Pancreas (tissue), 10 donors: ENCODE measurements around the gene BRCA2. TPM values are rescaled to one million over a fixed set of nuclear protein-coding genes. Genes with fewer than 3 reads are reported as not detected.

Source experiments
- ATAC-seq, 4 donors: fragments of 200-7000 bp; cut with Tn5 transposase; one replicate each; pipeline versions ENCODE4 v1.8.0 to v1.9.1; 2020; ENCODE audit warnings: mild to moderate bottlenecking in 4 of 4, moderate library complexity in 4 of 4
- DNase-seq, 6 donors: peaks; one replicate each; pipeline ENCODE4 v3.0.0-alpha.2; 2020
- FAIRE-seq: peaks from 2 replicates; lab custom pipeline; 2012; peaks lifted over from hg19 to GRCh38; lab: Jason Lieb, UNC
- H3K27ac ChIP-seq, 4 donors: fragments of 200-600 bp; sonication (generic); 1 replicate in 3 of 4; 2 replicates in 1 of 4; pipeline versions ENCODE4 v1.5.0 to v1.8.0; 2020
- H3K27me3 ChIP-seq, 4 donors: fragments of 200-600 bp; one replicate each; pipeline ENCODE4 v1.8.0; 2021
- H3K36me3 ChIP-seq, 3 donors: fragments of 200-600 bp; sonication (generic) in 1 of 3; one replicate each; pipeline versions ENCODE4 v1.5.0 to v1.8.0; 2020 to 2021
- H3K4me1 ChIP-seq, 3 donors: fragments of 200-600 bp; one replicate each; pipeline ENCODE4 v1.8.0; 2021
- H3K4me3 ChIP-seq, 4 donors: fragments of 200-600 bp; sonication (generic) in 2 of 4; one replicate each; pipeline versions ENCODE4 v1.5.0 to v1.8.0; 2020 to 2021
- H3K9me3 ChIP-seq, 4 donors: fragments of 200-600 bp; one replicate each; pipeline ENCODE4 v1.8.0; 2021
- WGBS, 2 donors: extraction: QIAGEN DNeasy Blood & Tissue Kit; methylation state at CpG; one replicate each; pipeline ENCODE4 v1.1.7; 2013; 5-methylcytosine and 5-hydroxymethylcytosine counted together
- intact Hi-C, 3 donors: fragments of 100-400 bp; cut with DNase I; formaldehyde crosslinking; loops; one replicate each; pipeline versions ENCODE4 v1.11.1 to v1.14.2; 2022
- polyA plus RNA-seq, 2 donors: library from polyadenylated mRNA; stranded (reverse); fragments of 200-250 nt; gene quantifications; one replicate each; pipeline ENCODE4 v1.2.3, GENCODE V29; 2013
- total RNA-seq, 6 donors: library from RNA; stranded (reverse); fragmentation: NEBNext Ultra II Directional in 4 of 6; extraction: Animal tissue kit (Norgen Biotek cat#: 25700) in 4 of 6; gene quantifications; one replicate each; pipeline versions ENCODE4 v1.2.1 to v1.2.4, GENCODE V29; 2021 to 2023
- TF ChIP-seq, protein P1 (sequence below), 4 donors: fragments of 200-600 bp; sonication (generic) in 3 of 4; IDR thresholded peaks; one replicate each; pipeline versions ENCODE4 v1.5.0 to v1.8.0; 2021; ENCODE audit warnings: antibody characterized with exemption in 4 of 4
- donor health status: healthy with polysubstance abuse.
- donor health status: DM: no; HTN: no; CAD: no; lungs with moderate emphysema.
- donor health status: DM: no; HTN: no; CAD: no.
- donor health status: control.
- donor health status: control.
- donor health status: Bipolar disorder and iron deficiency.
- donor health status: DM: yes; HTN: yes; CAD: no.
- donor health status: DM: no; HTN: no; CAD: no.
- donor health status: DM: no; HTN: no; CAD: no.
- donor health status: DM: yes; HTN: yes; CAD: no.

BRCA2 gene
- total and polyA plus RNA-seq, 8 donors, result 0.07 to 1.4 (median 0.76) TPM

DNA sequence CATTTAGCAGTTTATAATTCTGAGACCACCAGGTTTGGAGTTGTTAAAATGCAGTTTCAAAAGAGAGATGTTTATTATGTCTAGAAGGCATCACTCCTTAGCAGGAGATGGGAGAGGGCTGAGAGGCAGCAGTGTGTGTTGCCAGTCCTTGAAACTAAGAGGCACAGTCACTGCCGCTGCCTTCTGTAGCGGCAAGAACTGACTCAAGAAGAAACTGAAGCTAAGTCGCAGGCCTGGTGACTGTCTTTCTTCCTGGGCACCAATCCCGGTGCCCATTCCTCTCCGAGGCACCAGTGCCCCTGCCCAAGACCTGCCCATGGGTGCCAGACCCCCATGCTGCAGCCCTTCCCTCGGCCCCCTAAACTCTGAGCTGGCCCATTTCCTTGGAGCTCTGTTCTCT is 92.5 kb downstream of the BRCA2 start:
- Histone ChIP-seq H3K4me3 (no peak overlapping the region), H3K4me1 (no peaks in the 10 kb centered on the region), H3K9me3 (no peaks in the 10 kb centered on the region), H3K27me3 (no peaks in the 10 kb centered on the region), H3K36me3 (peaks cover 0 to 4% (median 0%) of the 10 kb centered on the region in 3 donors), H3K27ac (no peak overlapping the region)
- 94 to 100% methylated on average over 6 of the region's 6 CpGs for whole genome bisulfite sequencing, 2 donors
- TF ChIP-seq, protein P1, sequence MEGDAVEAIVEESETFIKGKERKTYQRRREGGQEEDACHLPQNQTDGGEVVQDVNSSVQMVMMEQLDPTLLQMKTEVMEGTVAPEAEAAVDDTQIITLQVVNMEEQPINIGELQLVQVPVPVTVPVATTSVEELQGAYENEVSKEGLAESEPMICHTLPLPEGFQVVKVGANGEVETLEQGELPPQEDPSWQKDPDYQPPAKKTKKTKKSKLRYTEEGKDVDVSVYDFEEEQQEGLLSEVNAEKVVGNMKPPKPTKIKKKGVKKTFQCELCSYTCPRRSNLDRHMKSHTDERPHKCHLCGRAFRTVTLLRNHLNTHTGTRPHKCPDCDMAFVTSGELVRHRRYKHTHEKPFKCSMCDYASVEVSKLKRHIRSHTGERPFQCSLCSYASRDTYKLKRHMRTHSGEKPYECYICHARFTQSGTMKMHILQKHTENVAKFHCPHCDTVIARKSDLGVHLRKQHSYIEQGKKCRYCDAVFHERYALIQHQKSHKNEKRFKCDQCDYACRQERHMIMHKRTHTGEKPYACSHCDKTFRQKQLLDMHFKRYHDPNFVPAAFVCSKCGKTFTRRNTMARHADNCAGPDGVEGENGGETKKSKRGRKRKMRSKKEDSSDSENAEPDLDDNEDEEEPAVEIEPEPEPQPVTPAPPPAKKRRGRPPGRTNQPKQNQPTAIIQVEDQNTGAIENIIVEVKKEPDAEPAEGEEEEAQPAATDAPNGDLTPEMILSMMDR (IDR thresholded peaks at IDR 0.05), result no peak
- ATAC-seq (no peak), FAIRE-seq (no peak), DNase-seq (no peak)
- intact Hi-C loops, result no loop called here

DNA sequence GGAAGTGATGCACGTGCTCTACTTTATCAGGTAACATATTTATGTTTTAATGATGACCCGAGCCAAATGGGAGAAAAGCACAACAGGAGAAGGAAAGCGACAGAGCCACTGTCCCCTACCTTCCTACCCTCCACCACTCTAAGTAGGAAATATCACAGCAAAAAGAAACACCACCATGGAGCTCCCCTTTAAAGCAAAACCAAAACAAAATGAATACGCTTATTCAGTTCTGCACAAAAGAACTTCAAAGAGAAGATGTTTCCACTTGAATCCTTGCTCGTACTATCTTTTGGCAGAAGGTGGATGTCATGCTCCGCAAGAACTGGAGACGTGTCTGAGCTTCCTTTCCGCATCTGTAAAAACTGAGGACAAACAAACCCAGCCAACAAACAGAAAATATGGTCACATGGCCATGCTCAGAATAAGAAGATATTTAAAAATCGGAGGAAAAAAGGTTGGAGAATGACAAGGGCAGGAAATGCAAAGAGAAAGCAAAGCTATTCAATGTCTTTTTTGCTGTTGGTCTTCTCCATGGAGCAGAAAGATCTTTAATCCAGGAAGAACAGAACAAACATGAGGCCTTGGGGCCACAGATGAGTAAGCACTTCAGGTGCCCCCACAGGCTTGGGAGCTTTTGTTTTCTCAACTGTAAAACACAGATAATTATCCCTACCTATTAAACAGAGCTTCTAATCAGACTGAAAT is 93.1 kb downstream of the BRCA2 start:
- no peaks in the 10 kb centered on the region for H3K27me3 ChIP-seq
- H3K9me3 ChIP-seq, result no peaks in the 10 kb centered on the region
- no peak overlapping the region for H3K27ac ChIP-seq
- no peak for FAIRE-seq
- intact Hi-C loops, result no loop called here
- peaks cover 0 to 4% (median 0%) of the 10 kb centered on the region in 3 donors for H3K36me3 ChIP-seq
- peak in 1 of 4 donors; percentile 35 for ATAC-seq
- TF ChIP-seq, protein P1 (IDR thresholded peaks at IDR 0.05), result no peak
- WGBS, 2 donors, result 94 to 97% methylated on average over 9 of the region's 9 CpGs
- H3K4me1 ChIP-seq, result no peaks in the 10 kb centered on the region
- H3K4me3 ChIP-seq, result no peak overlapping the region
- DNase-seq, result no peak

DNA sequence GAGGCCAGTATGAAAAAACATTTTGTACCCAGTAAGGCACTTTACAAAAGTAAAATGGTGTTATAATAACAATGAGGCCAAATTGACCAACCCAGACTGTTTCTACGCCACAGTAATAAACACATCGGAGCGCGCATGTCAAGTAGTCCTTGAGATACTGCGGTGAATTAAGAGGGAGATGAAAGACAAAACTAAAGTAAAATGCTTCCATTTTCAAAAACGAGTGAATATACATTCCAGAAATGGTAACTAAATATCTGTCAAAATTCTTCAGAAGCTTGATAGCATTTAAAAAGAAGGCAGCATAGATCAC is 93.6 kb downstream of the BRCA2 start:
- FAIRE-seq (no peak), DNase-seq (no peak), ATAC-seq (peak in 1 of 4 donors; percentile 22)
- Histone ChIP-seq H3K36me3 (peaks cover 0 to 4% (median 0%) of the 10 kb centered on the region in 3 donors), H3K27me3 (no peaks in the 10 kb centered on the region), H3K4me3 (no peak overlapping the region), H3K9me3 (no peaks in the 10 kb centered on the region), H3K4me1 (no peaks in the 10 kb centered on the region), H3K27ac (no peak overlapping the region)
- TF ChIP-seq, protein P1 (IDR thresholded peaks at IDR 0.05), result no peak
- WGBS, 2 donors, result 88 to 92% methylated on average over 6 of the region's 6 CpGs
- intact Hi-C loops, result no loop called here

DNA sequence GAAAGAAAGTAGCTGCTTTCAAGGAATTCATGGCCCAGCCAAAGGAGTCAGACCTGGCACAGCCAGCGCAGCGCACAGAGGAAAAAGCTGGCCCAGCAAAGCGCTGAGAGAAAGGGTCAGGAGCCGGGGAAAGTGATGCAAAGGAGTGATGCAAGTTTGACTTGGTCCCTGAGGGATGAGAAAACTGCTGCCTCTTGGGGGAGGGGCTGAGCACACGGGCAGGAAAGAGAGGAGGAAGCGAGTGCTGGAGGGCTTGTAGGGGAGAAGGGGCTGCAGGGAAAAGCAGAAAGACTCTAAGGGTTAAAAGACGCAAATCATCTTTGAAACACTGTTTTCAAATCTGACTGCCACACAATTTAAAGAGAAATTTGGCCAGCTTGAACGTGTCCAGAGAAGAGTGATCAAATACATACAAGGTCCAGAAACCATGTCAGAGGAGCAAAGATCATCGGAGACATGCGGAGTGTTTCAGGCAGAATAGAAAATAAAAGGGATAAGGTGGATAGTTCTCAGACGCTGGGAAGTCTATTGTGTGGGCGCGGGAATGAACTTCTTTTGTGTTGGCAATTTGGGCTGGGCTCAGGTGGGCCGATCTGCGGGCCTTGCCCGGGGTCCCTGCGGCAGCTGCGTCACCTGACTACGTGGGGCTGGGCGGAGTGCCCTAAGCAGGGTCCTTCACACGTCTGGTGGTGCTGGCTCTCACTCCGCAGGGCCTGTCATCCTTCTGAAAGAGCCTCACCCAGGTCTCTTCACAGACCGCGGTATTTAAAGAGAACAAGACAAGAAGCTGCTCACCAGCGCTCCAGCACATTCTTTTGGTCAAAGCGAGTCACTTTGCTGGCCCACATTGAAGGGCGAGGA is 94.5 kb downstream of the BRCA2 start:
- ATAC-seq, result peak in 3 of 4 donors; percentile 42 to 72 (median 63)
- Histone ChIP-seq H3K27me3 (no peaks in the 10 kb centered on the region), H3K27ac (no peak overlapping the region), H3K36me3 (peaks cover 0 to 4% (median 0%) of the 10 kb centered on the region in 3 donors), H3K4me3 (no peak overlapping the region), H3K9me3 (no peaks in the 10 kb centered on the region), H3K4me1 (no peaks in the 10 kb centered on the region)
- FAIRE-seq, result no peak
- 81 to 84% methylated on average over 27 of the region's 27 CpGs for WGBS, 2 donors
- TF ChIP-seq, protein P1 (IDR thresholded peaks at IDR 0.05), result no peak
- intact Hi-C loops, result no loop called here
- no peak for DNase-seq
